Activated effector memory CD4-positive, alpha-beta T cell treated with anti-CD3 and anti-CD28 coated beads, Interleukin-2, amount 50 U/mL, for 16 hours (primary cell): ENCODE data around the gene ASCL1.

Experiments used
- DNase-seq: peaks from one replicate; pipeline ENCODE4 v3.0.0-alpha.2; 2020

ASCL1 gene

DNA sequence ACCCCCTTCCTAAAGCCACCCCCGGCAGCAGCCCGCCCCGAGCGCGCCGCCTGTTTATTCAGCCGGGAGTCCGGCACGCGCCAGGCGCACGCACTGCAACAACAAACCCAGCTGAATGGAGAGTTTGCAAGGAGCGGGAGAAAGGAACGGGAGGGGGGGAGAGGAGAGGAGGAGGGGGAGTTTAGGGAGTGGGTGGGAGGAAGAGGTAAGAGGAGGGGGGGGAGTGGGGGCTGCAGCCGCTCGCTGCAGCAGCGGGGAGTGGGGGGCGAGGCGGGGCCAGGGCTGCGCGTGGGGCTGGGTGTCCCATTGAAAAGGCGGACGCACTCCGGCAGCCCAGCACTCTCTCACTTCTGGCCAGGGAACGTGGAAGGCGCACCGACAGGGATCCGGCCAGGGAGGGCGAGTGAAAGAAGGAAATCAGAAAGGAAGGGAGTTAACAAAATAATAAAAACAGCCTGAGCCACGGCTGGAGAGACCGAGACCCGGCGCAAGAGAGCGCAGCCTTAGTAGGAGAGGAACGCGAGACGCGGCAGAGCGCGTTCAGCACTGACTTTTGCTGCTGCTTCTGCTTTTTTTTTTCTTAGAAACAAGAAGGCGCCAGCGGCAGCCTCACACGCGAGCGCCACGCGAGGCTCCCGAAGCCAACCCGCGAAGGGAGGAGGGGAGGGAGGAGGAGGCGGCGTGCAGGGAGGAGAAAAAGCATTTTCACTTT lies at the start of gene ASCL1:
TSS of gene ASCL1 (plus strand) at position 336 of the 712 bp plus-strand sequence. CDS start 571 bp downstream, outside the sequence.
- no peak for DNase-seq

GRCh38 chr12:102907918-102908317 lies 49.6 kb upstream of the ASCL1 start:
- no peak for DNase-seq

- no peak for DNase-seq
These were observed 47.3 kb upstream of the ASCL1 start for GRCh38 chr12:102910137-102910536.

- no peak for DNase-seq
These were observed 46.7 kb upstream of the ASCL1 start for GRCh38 chr12:102910792-102911191.

DNA sequence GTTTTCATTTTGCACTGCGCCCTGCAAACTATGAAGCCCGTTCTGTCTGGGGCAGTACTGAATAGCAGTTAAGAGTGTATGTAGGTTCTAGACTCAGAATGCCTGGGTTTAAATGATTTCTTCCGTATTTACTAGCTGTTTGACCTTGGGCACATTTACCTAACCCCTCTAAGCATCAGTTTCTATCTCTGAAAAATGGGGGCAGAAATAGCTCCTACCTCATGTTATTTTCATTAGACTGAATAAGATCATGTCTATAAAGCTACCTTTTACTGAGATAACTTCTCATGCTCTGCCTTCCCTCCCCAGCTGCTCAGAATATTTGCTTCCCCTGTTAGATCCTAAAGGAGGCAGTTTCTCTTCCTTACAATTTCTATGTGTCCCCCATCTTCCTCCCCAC lies 46.2 kb upstream of the ASCL1 start:
- DNase-seq = no peak

- DNase-seq = no peak
These were observed 45.2 kb upstream of the ASCL1 start for GRCh38 chr12:102912258-102912657.

GRCh38 chr12:102913453-102914226 lies 43.8 kb upstream of the ASCL1 start:
- no peak for DNase-seq

GRCh38 chr12:102916252-102917025 lies 41.0 kb upstream of the ASCL1 start:
- DNase-seq = no peak

- peak; percentile 63 for DNase-seq
These were observed 40.3 kb upstream of the ASCL1 start, which contains the start of gene PAH for GRCh38 chr12:102917026-102917787. TSS of gene PAH (minus strand) at chr12:102917244. CDS start at chr12:102917130, 114 bp downstream.

- DNase-seq = no peak
These were observed 38.6 kb upstream of the ASCL1 start for GRCh38 chr12:102918840-102919239.

- no peak for DNase-seq
These were observed 37.2 kb upstream of the ASCL1 start for GRCh38 chr12:102920271-102920670.

DNA sequence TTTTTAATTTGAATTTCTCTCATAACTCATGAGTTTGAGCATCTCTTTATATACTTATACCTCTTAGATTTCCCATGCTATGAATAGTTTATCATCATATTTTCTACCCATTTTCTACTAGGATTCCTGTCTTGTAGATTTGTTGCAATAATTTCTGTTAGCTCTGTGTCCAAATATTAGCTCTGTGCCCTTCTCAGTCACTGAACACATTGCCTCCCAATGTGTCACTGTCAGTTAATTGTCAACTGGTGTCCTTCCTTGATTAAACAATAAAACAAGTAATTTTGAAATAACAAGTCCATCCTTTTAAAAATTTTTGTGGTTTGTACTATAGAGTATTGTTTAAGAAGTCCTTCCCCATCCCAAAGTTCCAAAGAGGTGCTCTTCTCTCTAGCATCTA lies 36.2 kb upstream of the ASCL1 start:
- DNase-seq = no peak

DNA sequence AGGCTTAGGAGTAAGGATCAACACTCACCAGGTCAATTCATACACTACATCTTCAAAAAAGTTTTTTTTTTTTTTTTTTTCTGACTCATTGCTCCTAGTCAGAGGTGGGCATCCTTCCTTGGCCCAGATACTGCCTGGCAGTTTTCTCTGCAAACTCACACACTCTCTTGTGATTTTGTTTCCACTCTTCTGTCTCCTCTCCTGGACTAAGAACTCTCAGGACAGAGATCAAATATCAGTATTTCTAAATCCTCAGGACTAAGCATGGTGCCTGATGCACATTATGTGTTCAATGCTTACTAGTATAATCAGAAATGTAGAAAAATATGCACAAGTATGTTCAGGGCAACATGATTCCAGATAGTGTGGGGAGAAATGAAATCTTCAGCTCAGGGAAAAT lies 30.3 kb upstream of the ASCL1 start:
- no peak for DNase-seq

DNA sequence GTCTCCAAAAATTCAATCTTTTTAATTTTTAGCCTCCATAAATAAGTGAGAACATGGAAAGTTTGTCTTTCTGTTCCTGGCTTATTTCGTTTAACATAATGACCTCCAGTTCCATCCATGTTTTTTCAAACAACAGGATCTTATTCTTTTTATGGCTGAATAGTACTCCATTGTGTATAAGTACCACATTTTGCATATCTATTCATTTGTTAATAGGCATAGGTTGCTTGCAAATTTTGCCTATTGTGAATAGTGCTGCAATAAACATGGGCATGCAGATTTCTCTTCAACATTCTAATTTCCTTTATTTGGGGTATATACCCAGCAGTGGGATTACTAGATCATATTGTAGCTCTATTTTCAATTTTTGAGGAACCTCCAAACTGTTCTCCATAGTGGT lies 24.3 kb upstream of the ASCL1 start:
- DNase-seq = no peak

- no peak for DNase-seq
These were observed 18.4 kb upstream of the ASCL1 start for GRCh38 chr12:102939059-102939458.

GRCh38 chr12:102939670-102940222 lies 17.7 kb upstream of the ASCL1 start:
- DNase-seq = no peak

DNA sequence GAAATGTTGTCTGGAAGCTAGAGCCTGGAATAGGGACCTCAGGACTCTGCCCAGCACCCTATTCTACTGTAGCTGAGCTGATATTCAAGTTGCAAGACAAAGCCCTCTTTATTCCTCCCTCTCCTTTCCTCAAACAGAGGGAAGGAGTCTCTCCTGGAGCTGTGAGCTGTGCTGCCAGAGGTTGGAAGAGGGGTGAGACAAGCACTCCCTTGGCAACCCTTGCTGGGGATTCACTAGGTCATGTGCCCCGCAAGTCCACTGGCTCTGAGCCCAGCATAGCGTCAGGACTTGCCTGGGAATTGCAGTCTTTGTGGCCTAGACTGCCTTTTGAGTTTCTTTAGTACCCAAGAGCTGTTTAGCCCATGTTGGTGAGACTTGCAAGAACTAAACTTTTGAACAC lies 11.4 kb upstream of the ASCL1 start:
- no peak for DNase-seq

GRCh38 chr12:102948941-102949352 lies 8.5 kb upstream of the ASCL1 start:
- DNase-seq = peak; percentile 83

- DNase-seq = no peak
These were observed 7.1 kb upstream of the ASCL1 start for GRCh38 chr12:102950107-102950949.

DNA sequence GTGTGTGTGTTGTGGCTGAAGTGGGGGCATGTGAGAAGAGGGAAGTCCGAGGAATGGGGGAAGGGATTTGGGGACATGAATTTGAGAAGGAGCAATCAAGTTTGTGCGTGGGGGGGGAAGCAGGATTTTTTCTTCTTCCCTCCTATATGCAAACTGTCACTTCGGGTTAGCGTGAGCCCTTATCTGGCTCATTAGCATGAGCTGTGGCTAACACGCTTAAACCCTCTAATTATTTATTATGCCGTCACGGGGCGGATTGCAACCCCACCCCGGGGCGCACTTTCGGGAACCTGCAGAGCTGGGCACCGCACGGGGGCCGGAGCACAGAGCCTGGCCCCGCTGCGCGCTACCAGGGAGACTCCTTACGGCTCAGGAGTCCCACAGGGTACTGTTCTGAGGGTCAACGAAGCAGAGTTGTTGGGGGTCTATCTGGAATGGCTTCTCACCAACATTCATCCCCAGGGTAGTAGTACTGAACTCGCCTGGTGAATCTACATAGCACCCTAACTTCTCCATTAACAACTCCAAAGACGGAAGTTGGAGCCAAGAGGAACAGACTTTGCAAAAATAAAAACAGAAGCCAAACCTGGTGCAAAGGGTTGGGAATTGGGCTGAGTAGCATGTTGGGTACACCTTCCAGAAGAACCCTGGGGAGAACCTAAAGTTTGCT lies 6.4 kb upstream of the ASCL1 start:
- no peak for DNase-seq

DNA sequence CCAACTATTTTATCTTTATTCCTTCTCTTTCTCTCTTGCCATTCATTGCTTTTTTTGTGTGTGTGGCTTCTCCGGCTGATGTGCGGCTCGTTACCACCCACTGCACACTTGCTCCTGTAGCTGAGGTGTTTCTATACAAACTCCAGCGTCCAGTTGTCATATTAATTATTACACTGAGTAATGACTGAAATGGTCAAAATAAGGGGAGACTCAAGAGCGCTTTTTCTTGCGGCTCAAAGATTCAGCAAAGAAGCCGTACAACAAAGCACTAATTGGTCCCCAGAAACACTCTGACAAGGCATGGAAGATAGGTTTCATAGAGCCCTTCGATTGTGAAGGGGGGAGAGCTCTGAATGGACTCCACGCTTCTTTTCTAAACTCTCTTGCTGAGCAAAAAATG lies 5.6 kb upstream of the ASCL1 start:
- DNase-seq = no peak
